Measurements from ENCODE around the gene CTNNBL1.

CTNNBL1 gene

GRCh38 chr20:37905671-37906613, 212.1 kb downstream of the CTNNBL1 start:
- DNase-seq: no peak

- no peak for DNase-seq
Observed at GRCh38 chr20:37907330-37907676, 213.5 kb downstream of the CTNNBL1 start.

GRCh38 chr20:37907677-37908401, 214.0 kb downstream of the CTNNBL1 start:
- peak; percentile 92 for DNase-seq

GRCh38 chr20:37911261-37911660, 217.4 kb downstream of the CTNNBL1 start:
- DNase-seq: no peak

GRCh38 chr20:37911838-37912281, 218.0 kb downstream of the CTNNBL1 start:
- DNase-seq: peak; percentile 43

GRCh38 chr20:37912874-37913273, 219.0 kb downstream of the CTNNBL1 start:
- DNase-seq: no peak

GRCh38 chr20:37913567-37914366, 219.9 kb downstream of the CTNNBL1 start:
- DNase-seq: no peak

GRCh38 chr20:37914367-37914671, 220.5 kb downstream of the CTNNBL1 start:
- no peak for DNase-seq

- DNase-seq: no peak
Observed at GRCh38 chr20:37914672-37915433, 221.0 kb downstream of the CTNNBL1 start.

GRCh38 chr20:37915434-37915787, 221.6 kb downstream of the CTNNBL1 start:
- no peak for DNase-seq

GRCh38 chr20:37915800-37916570, 222.2 kb downstream of the CTNNBL1 start:
- DNase-seq: no peak

- no peak for DNase-seq
Observed at GRCh38 chr20:37917461-37917860, 223.6 kb downstream of the CTNNBL1 start.

- no peak for DNase-seq
Observed at GRCh38 chr20:37918035-37918434, 224.2 kb downstream of the CTNNBL1 start.

GRCh38 chr20:37919389-37920040, 225.7 kb downstream of the CTNNBL1 start:
- peak; percentile 11 for DNase-seq

GRCh38 chr20:37920270-37920669, 226.4 kb downstream of the CTNNBL1 start:
- no peak for DNase-seq

- no peak for DNase-seq
Observed at GRCh38 chr20:37920679-37921322, 227.0 kb downstream of the CTNNBL1 start.

- no peak for DNase-seq
Observed at GRCh38 chr20:37921341-37921929, 227.6 kb downstream of the CTNNBL1 start.
